Measurements from ENCODE around the gene DAP.

DNA sequence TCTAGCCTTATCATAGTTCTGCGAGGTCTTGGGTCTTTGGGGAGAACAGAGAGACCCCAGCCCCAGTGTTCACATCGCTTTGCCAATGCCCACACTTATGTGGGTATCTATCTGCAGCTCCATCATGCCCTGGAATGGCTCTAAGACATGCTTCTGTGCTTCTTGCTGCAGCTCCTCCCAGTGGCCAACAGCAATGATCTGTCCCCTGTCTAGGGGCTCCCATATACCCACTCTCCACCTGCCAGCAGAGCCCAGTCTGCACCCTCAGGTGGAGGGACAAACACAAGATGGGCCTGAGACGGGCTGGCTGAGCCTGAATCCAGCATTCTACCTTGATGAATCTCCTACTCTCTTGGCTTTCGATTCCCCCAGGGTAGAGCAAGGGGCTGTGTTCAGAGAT lies 14.6 kb upstream of the DAP start:
- TF ChIP-seq ZNF274 (IDR thresholded peaks at IDR 0.05; ENCODE audit: low read depth, low read length) (no peak), YY1 (IDR thresholded peaks at IDR 0.05; ENCODE audit: insufficient read depth, insufficient read length) (no peak)

Measured in NT2/D1 (cell line).